Osteoblast (primary cell): ENCODE results near the gene XKR8. TPM values are rescaled to one million over a fixed set of nuclear protein-coding genes. Genes with fewer than 3 reads are reported as not detected.

Source experiments
- DNase-seq: peaks from one replicate; pipeline ENCODE4 v3.0.0; 2011; ENCODE audit warnings: low spot score, mixed read lengths; ENCODE audit not compliant: insufficient read length; ENCODE audit errors: missing footprints
- H2AFZ ChIP-seq: 2 replicates; pipeline ENCODE4 v1.6.0; 2011; ENCODE audit warnings: mild to moderate bottlenecking, low read length
- H3K27ac ChIP-seq: 2 replicates; pipeline ENCODE4 v1.5.1; 2011; ENCODE audit warnings: mild to moderate bottlenecking, low read depth, low read length, moderate library complexity
- H3K27me3 ChIP-seq: 2 replicates; pipeline ENCODE4 v1.6.0; 2012; ENCODE audit warnings: mild to moderate bottlenecking, control low read depth, inconsistent platforms, low read length, moderate library complexity; ENCODE audit not compliant: insufficient read depth
- H3K36me3 ChIP-seq: 2 replicates; pipeline ENCODE4 v1.5.1; 2011; ENCODE audit warnings: mild to moderate bottlenecking, low read length, control low read depth, moderate library complexity; ENCODE audit not compliant: insufficient read depth
- H3K4me1 ChIP-seq: 2 replicates; pipeline ENCODE4 v1.5.1; 2011; ENCODE audit warnings: mild to moderate bottlenecking, low read length, control low read depth, moderate library complexity; ENCODE audit not compliant: insufficient read depth
- H3K4me2 ChIP-seq: 2 replicates; pipeline ENCODE4 v1.6.0; 2011; ENCODE audit warnings: mild to moderate bottlenecking, low read length; ENCODE audit not compliant: insufficient read depth
- H3K4me3 ChIP-seq: fragments of 200-600 bp; sonication (generic); 3 replicates; pipeline ENCODE4 v1.5.1; 2012; ENCODE audit warnings: mild to moderate bottlenecking, low read length, inconsistent platforms; ENCODE audit not compliant: insufficient read depth
- H3K79me2 ChIP-seq: 2 replicates; pipeline ENCODE4 v1.6.0; 2012; ENCODE audit warnings: mild to moderate bottlenecking, low read length, control low read depth, inconsistent platforms; ENCODE audit not compliant: insufficient read depth
- H3K9me3 ChIP-seq: 2 replicates; pipeline ENCODE4 v1.5.1; 2011; ENCODE audit warnings: low read depth, low read length, control low read depth
- H4K20me1 ChIP-seq: 2 replicates; pipeline ENCODE4 v1.6.0; 2012; ENCODE audit warnings: mild to moderate bottlenecking, low read length, control low read depth; ENCODE audit not compliant: insufficient read depth
- CTCF ChIP-seq: IDR thresholded peaks from 2 replicates; pipeline ENCODE4 v1.5.1; 2011; ENCODE audit warnings: mild to moderate bottlenecking, low read depth, low read length, moderate library complexity; ENCODE audit errors: extremely low read depth
- total RNA-seq: library from RNA; depleted of rRNA; stranded (reverse); fragments of >200 nt; gene quantifications from 2 replicates; pipeline ENCODE4 v1.2.3, GENCODE V29; 2012

Gene XKR8
- total RNA-seq, 1 donor = 9.4 TPM

GRCh38 chr1:27981145-27981544, 21.4 kb downstream of the XKR8 start:
- no peak for TF ChIP-seq CTCF
- no peak overlapping the region for H3K4me2 ChIP-seq
- H3K27me3 ChIP-seq = no peaks in the 10 kb centered on the region
- H3K4me3 ChIP-seq = no peak overlapping the region
- peaks cover 8% of the 10 kb centered on the region for H3K36me3 ChIP-seq
- H3K79me2 ChIP-seq = no peaks in the 10 kb centered on the region
- H4K20me1 ChIP-seq = no peaks in the 10 kb centered on the region
- H2AFZ ChIP-seq = no peak overlapping the region
- H3K9me3 ChIP-seq = no peaks in the 10 kb centered on the region
- peaks cover 18% of the 10 kb centered on the region for H3K4me1 ChIP-seq
- H3K27ac ChIP-seq = peak overlapping the region; percentile 30
- DNase-seq = no peak

- no peak for TF ChIP-seq CTCF
- H3K4me1 ChIP-seq = no peaks in the 10 kb centered on the region
- no peak overlapping the region for H3K27ac ChIP-seq
- no peak overlapping the region for H3K4me2 ChIP-seq
- H3K9me3 ChIP-seq = no peaks in the 10 kb centered on the region
- no peaks in the 10 kb centered on the region for H4K20me1 ChIP-seq
- H3K36me3 ChIP-seq = peaks cover 30% of the 10 kb centered on the region
- H3K4me3 ChIP-seq = no peak overlapping the region
- no peaks in the 10 kb centered on the region for H3K27me3 ChIP-seq
- H2AFZ ChIP-seq = no peak overlapping the region
- H3K79me2 ChIP-seq = no peaks in the 10 kb centered on the region
- DNase-seq = no peak
Observed at GRCh38 chr1:27990920-27991537, 31.3 kb downstream of the XKR8 start.

- H3K9me3 ChIP-seq = no peaks in the 10 kb centered on the region
- no peak for TF ChIP-seq CTCF
- H2AFZ ChIP-seq = no peak overlapping the region
Observed at GRCh38 chr1:27992276-27992675, 32.5 kb downstream of the XKR8 start.

GRCh38 chr1:27993241-27993640, 33.5 kb downstream of the XKR8 start:
- H3K4me1 ChIP-seq = no peaks in the 10 kb centered on the region
- TF ChIP-seq CTCF = no peak
- H3K27me3 ChIP-seq = no peaks in the 10 kb centered on the region
- no peak overlapping the region for H3K27ac ChIP-seq
- H3K4me2 ChIP-seq = no peak overlapping the region
- H4K20me1 ChIP-seq = no peaks in the 10 kb centered on the region
- no peak overlapping the region for H3K4me3 ChIP-seq
- H3K79me2 ChIP-seq = no peaks in the 10 kb centered on the region
- DNase-seq = no peak
- peaks cover 40% of the 10 kb centered on the region for H3K36me3 ChIP-seq
- H2AFZ ChIP-seq = no peak overlapping the region
- no peaks in the 10 kb centered on the region for H3K9me3 ChIP-seq

More at GRCh38 chr1:27992276-27992675, 32.5 kb downstream of the XKR8 start:
- H3K79me2 ChIP-seq = no peaks in the 10 kb centered on the region
- H3K4me2 ChIP-seq = no peak overlapping the region
- no peak for DNase-seq
- no peak overlapping the region for H3K27ac ChIP-seq
- peaks cover 40% of the 10 kb centered on the region for H3K36me3 ChIP-seq
- no peaks in the 10 kb centered on the region for H4K20me1 ChIP-seq
- no peak overlapping the region for H3K4me3 ChIP-seq
- no peaks in the 10 kb centered on the region for H3K4me1 ChIP-seq
- no peaks in the 10 kb centered on the region for H3K27me3 ChIP-seq
